Esophagus squamous epithelium (tissue), 5 donors: ENCODE measurements around the gene LMX1B. TPM values are rescaled to one million over a fixed set of nuclear protein-coding genes. Genes with fewer than 3 reads are reported as not detected.

Experiments
- DNase-seq: peaks from one replicate; lab custom pipeline; 2025; lab: John Stamatoyannopoulos, UW
- H3K27ac ChIP-seq, 4 donors: fragments of 200-600 bp; sonication (generic); one replicate each; pipeline ENCODE4 v1.5.1; 2016 to 2019; ENCODE audit warnings: mild to moderate bottlenecking in 1 of 4
- H3K27me3 ChIP-seq, 4 donors: fragments of 200-600 bp; sonication (generic); 1 replicate in 3 of 4; 2 replicates in 1 of 4; pipeline versions ENCODE4 v1.5.1 to v1.6.0; 2017 to 2021; ENCODE audit warnings: antibody characterized with exemption in 1 of 4
- H3K36me3 ChIP-seq, 3 donors: fragments of 200-600 bp; sonication (generic); one replicate each; pipeline ENCODE4 v1.5.1; 2016 to 2019
- H3K4me1 ChIP-seq, 3 donors: fragments of 200-600 bp; sonication (generic); one replicate each; pipeline ENCODE4 v1.5.1; 2017 to 2019
- H3K4me3 ChIP-seq, 4 donors: fragments of 200-600 bp; sonication (generic); 1 replicate in 3 of 4; 2 replicates in 1 of 4; pipeline ENCODE4 v1.5.1; 2016 to 2019; ENCODE audit warnings: mild to moderate bottlenecking in 2 of 4, moderate library complexity in 1 of 4
- H3K9me3 ChIP-seq, 3 donors: fragments of 200-600 bp; sonication (generic); one replicate each; pipeline ENCODE4 v1.5.1; 2016 to 2019
- POLR2A ChIP-seq, 4 donors: fragments of 450-650 bp; IDR thresholded peaks; one replicate each; pipeline ENCODE4 v1.6.1; 2017; ENCODE audit warnings: antibody characterized with exemption in 4 of 4, mild to moderate bottlenecking in 4 of 4, moderate library complexity in 3 of 4
- WGBS, 2 donors: methylation state at CpG; one replicate each; pipeline ENCODE4 v1.1.5; 2018; 5-methylcytosine and 5-hydroxymethylcytosine counted together
- intact Hi-C: fragments of 100-400 bp; cut with DNase I; formaldehyde crosslinking; loops from one replicate; pipeline ENCODE4 v1.15.0; 2022
- total RNA-seq, 4 donors: library from RNA; depleted of rRNA; stranded (reverse); fragments of >200 nt; gene quantifications; one replicate each; pipeline ENCODE4 v1.1.0, GENCODE V29; 2016
- TF ChIP-seq, protein P1 (sequence below), 6 experiments: fragments of 450-650 bp in 4 of 6; fragments of 200-600 bp in 2 of 6; sonication (generic) in 2 of 6; IDR thresholded peaks; one replicate each; pipeline ENCODE4 v1.5.1; 2016 to 2019; ENCODE audit warnings: antibody characterized with exemption in 6 of 6, mild to moderate bottlenecking in 4 of 6, moderate library complexity in 4 of 6
- donor health status: DM: yes; HTN: yes; CAD: no.

LMX1B gene
- total RNA-seq, 4 donors from 2014 or later, result 0.23 TPM; not detected in 3

- Histone ChIP-seq H3K9me3 (no peaks in the 10 kb centered on the region), H3K27me3 (peaks cover 0 to 94% (median 7%) of the 10 kb centered on the region in 4 donors), H3K4me3 (no peak overlapping the region), H3K36me3 (no peaks in the 10 kb centered on the region), H3K4me1 (peaks cover 6 to 39% (median 18%) of the 10 kb centered on the region in 3 donors), H3K27ac (no peak overlapping the region)
- WGBS, 2 donors, result 80 to 100% methylated on average over 1 to 3 of the region's 17 CpGs
- no peak for DNase-seq
- TF ChIP-seq POLR2A (IDR thresholded peaks at IDR 0.05), result no peak
- TF ChIP-seq, protein P1, sequence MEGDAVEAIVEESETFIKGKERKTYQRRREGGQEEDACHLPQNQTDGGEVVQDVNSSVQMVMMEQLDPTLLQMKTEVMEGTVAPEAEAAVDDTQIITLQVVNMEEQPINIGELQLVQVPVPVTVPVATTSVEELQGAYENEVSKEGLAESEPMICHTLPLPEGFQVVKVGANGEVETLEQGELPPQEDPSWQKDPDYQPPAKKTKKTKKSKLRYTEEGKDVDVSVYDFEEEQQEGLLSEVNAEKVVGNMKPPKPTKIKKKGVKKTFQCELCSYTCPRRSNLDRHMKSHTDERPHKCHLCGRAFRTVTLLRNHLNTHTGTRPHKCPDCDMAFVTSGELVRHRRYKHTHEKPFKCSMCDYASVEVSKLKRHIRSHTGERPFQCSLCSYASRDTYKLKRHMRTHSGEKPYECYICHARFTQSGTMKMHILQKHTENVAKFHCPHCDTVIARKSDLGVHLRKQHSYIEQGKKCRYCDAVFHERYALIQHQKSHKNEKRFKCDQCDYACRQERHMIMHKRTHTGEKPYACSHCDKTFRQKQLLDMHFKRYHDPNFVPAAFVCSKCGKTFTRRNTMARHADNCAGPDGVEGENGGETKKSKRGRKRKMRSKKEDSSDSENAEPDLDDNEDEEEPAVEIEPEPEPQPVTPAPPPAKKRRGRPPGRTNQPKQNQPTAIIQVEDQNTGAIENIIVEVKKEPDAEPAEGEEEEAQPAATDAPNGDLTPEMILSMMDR (IDR thresholded peaks at IDR 0.05), result no peak
- intact Hi-C loops, result no loop called here
Measured at GRCh38 chr9:126661122-126661520, 47.4 kb downstream of the LMX1B start.

DNA sequence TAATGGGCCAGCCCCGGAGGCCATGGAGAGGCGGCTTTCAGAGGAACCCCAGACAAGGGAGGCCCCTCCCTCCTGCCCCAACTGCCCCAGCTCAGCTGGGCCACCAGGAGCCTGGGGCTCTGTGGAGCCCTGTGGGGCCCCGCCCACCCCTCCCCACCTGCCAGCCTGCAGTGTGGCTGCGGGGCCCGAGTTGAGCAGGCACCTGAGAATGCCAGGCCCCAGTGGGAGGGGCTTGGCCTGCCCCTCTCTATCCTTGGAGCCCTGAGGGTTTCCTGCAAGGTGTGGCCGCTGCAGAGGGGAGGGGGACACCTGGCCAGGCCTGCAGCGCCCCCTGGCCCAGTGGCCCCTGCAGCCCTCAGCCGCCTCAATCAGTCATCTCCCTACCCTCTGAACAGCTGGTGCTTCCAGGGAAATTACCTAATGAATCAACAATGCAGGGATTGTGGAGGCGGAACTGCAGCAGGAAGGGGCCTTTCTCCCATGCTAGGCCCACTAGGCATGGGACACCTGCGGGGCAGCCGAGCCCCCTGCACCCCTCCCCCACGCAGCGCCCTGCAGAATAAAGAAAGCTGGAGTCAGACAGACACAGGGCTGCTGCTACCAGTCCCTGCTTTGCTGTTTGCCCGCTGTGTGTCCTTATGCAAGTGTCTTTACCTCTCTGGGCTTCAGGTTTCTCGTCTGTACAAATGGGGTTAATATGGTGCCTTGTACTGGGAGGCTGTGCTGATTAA lies 48.0 kb downstream of the LMX1B start:
- no peak for TF ChIP-seq POLR2A (IDR thresholded peaks at IDR 0.05)
- TF ChIP-seq, protein P1 (IDR thresholded peaks at IDR 0.05), result no peak
- H3K27me3 ChIP-seq, result peaks cover 0 to 94% (median 7%) of the 10 kb centered on the region in 4 donors

DNA sequence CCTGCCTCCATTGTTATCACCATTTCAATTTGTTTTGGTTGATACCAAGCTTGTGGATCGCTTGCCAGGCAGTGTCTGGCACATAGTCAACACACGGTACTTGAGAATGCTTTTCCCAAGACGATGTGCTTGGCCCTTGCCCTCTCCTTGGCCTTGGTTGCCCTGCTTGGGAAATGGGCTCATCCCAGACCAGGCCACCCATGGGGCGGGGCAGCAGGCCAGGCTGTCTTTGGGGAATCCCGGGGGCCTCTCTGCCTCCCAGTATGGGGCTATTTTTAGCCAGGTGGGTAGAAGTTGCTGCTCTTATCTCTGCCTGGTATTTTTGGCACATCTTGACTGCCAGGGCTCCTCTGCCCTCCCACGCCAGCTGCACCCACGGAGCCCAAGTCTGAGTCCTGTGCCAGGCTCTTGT lies 49.9 kb downstream of the LMX1B start:
- H3K27ac ChIP-seq, result no peak overlapping the region
- peaks cover 6 to 39% (median 18%) of the 10 kb centered on the region in 3 donors for H3K4me1 ChIP-seq
- no peaks in the 10 kb centered on the region for H3K9me3 ChIP-seq
- peaks cover 0 to 95% (median 7%) of the 10 kb centered on the region in 4 donors for H3K27me3 ChIP-seq
- intact Hi-C loops, result no loop called here
- no peak overlapping the region for H3K4me3 ChIP-seq
- WGBS, 2 donors, result 18 to 41% methylated on average over 3 to 5 of the region's 7 CpGs
- no peak for TF ChIP-seq POLR2A (IDR thresholded peaks at IDR 0.05)
- TF ChIP-seq, protein P1 (IDR thresholded peaks at IDR 0.05), result no peak
- no peaks in the 10 kb centered on the region for H3K36me3 ChIP-seq
- no peak for DNase-seq

More for the DNA sequence above, 48.0 kb downstream of the LMX1B start:
- Histone ChIP-seq H3K27ac (no peak overlapping the region), H3K36me3 (no peaks in the 10 kb centered on the region), H3K4me1 (peaks cover 6 to 39% (median 18%) of the 10 kb centered on the region in 3 donors), H3K9me3 (no peaks in the 10 kb centered on the region), H3K4me3 (no peak overlapping the region)
- 11 to 32% methylated on average over 4 to 6 of the region's 15 CpGs for WGBS, 2 donors
- intact Hi-C loops, result no loop called here
- no peak for DNase-seq

- 6 to 9% methylated on average over 9 to 14 of the region's 25 CpGs for WGBS, 2 donors
- TF ChIP-seq, protein P1 (IDR thresholded peaks at IDR 0.05), result no peak
- TF ChIP-seq POLR2A (IDR thresholded peaks at IDR 0.05), result no peak
- Histone ChIP-seq H3K27ac (no peak overlapping the region), H3K9me3 (no peaks in the 10 kb centered on the region), H3K27me3 (peaks cover 0 to 98% (median 7%) of the 10 kb centered on the region in 4 donors), H3K4me1 (peaks cover 6 to 39% (median 18%) of the 10 kb centered on the region in 3 donors), H3K36me3 (no peaks in the 10 kb centered on the region), H3K4me3 (peak overlapping the region in 1 of 4 donors; percentile 16)
- DNase-seq, result no peak
- intact Hi-C loops, result no loop called here
Measured at GRCh38 chr9:126664900-126665643, 51.3 kb downstream of the LMX1B start.

DNA sequence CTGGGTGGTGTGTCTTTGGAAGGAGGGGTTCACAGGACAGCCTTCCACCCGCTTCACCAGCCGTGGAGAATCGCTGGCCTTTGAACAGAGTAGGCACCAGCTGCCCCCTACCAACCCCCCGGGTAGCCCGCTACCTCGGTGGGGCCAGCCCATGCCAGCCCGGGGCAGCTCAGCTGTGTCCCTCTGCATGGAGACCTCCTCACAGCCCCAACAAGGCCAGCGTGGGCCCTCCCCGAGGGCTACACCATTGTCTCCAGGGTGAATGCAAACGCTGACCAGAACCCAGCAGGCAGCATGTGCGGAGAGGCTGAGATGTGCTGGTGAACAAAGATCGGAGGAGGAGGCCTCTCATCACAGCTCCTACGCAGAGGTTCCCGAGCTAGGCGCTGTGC lies 51.9 kb downstream of the LMX1B start:
- peaks cover 0 to 99% (median 7%) of the 10 kb centered on the region in 4 donors for H3K27me3 ChIP-seq
- intact Hi-C loops, result no loop called here
- TF ChIP-seq, protein P1 (IDR thresholded peaks at IDR 0.05), result no peak
- TF ChIP-seq POLR2A (IDR thresholded peaks at IDR 0.05), result no peak
- DNase-seq, result no peak
- no peaks in the 10 kb centered on the region for H3K9me3 ChIP-seq
- H3K27ac ChIP-seq, result no peak overlapping the region
- 59 to 65% methylated on average over 2 to 7 of the region's 15 CpGs for WGBS, 2 donors
- no peak overlapping the region for H3K4me3 ChIP-seq
- no peaks in the 10 kb centered on the region for H3K36me3 ChIP-seq
- peaks cover 6 to 39% (median 18%) of the 10 kb centered on the region in 3 donors for H3K4me1 ChIP-seq
